HepG2 (cell line): Measurements from ENCODE around the gene TMEM74B. TPM values are rescaled to one million over a fixed set of nuclear protein-coding genes. Genes with fewer than 3 reads are reported as not detected.

Experiments used
- CENPT ChIP-seq: sonication (generic); formaldehyde crosslinking; IDR thresholded peaks from 2 replicates; pipeline ENCODE4 v1.8.0; 2022; ENCODE audit warnings: low read depth, mild to moderate bottlenecking, moderate library complexity, missing genetic modification reagents
- FOXJ3 ChIP-seq: sonication (generic); formaldehyde crosslinking; IDR thresholded peaks from 2 replicates; pipeline ENCODE4 v1.4.0; 2020; ENCODE audit warnings: missing genetic modification reagents, mild to moderate bottlenecking, borderline replicate concordance
- FUBP1 ChIP-seq: sonication (generic); formaldehyde crosslinking; IDR thresholded peaks from 2 replicates; pipeline ENCODE4 v1.5.1; 2020; ENCODE audit warnings: missing genetic modification reagents, mild to moderate bottlenecking, borderline replicate concordance
- GMEB2 ChIP-seq: IDR thresholded peaks from 2 replicates; pipeline ENCODE4 v1.6.1; 2016; ENCODE audit warnings: missing biosample characterization, missing genetic modification reagents, low read depth
- HDAC2 ChIP-seq: sonication (generic); formaldehyde crosslinking; IDR thresholded peaks from 2 replicates; pipeline ENCODE4 v1.4.0; 2020; ENCODE audit warnings: missing genetic modification reagents
- KLF11 ChIP-seq: IDR thresholded peaks from 2 replicates; pipeline ENCODE4 v1.6.1; 2016; ENCODE audit warnings: missing compliant biosample characterization
- NFKBIZ ChIP-seq: IDR thresholded peaks from 2 replicates; pipeline ENCODE4 v1.6.1; 2018; ENCODE audit warnings: missing genetic modification reagents, missing compliant biosample characterization
- NR2F2 ChIP-seq: IDR thresholded peaks from 2 replicates; pipeline ENCODE4 v1.6.1; 2012; ENCODE audit warnings: low read depth, inconsistent platforms, borderline replicate concordance
- PHF20 ChIP-seq: sonication (generic); formaldehyde crosslinking; IDR thresholded peaks from 2 replicates; pipeline ENCODE4 v1.5.0; 2020; ENCODE audit warnings: mild to moderate bottlenecking, missing genetic modification reagents
- SOX5 ChIP-seq: IDR thresholded peaks from 2 replicates; pipeline ENCODE4 v1.6.1; 2016; ENCODE audit warnings: borderline replicate concordance
- SP5 ChIP-seq: IDR thresholded peaks from 2 replicates; pipeline ENCODE4 v1.6.1; 2016; ENCODE audit warnings: low read depth, borderline replicate concordance
- UBTF ChIP-seq: sonication (generic); formaldehyde crosslinking; IDR thresholded peaks from 2 replicates; pipeline ENCODE4 v1.4.0; 2020; ENCODE audit warnings: mild to moderate bottlenecking, missing genetic modification reagents
- ZBTB37 ChIP-seq: sonication (generic); formaldehyde crosslinking; IDR thresholded peaks from 2 replicates; pipeline ENCODE4 v1.4.0; 2020; ENCODE audit warnings: mild to moderate bottlenecking, missing genetic modification reagents
- ZNF17 ChIP-seq: sonication (generic); formaldehyde crosslinking; IDR thresholded peaks from 2 replicates; pipeline ENCODE4 v1.5.0; 2020; ENCODE audit warnings: mild to moderate bottlenecking, missing genetic modification reagents
- ZNF232 ChIP-seq: sonication (generic); formaldehyde crosslinking; IDR thresholded peaks from 2 replicates; pipeline ENCODE4 v1.4.0; 2020; ENCODE audit warnings: missing genetic modification reagents, borderline replicate concordance
- ZNF446 ChIP-seq: sonication (generic); formaldehyde crosslinking; IDR thresholded peaks from 2 replicates; pipeline ENCODE4 v1.5.0; 2020; ENCODE audit warnings: mild to moderate bottlenecking, missing genetic modification reagents
- polyA plus RNA-seq, 8 experiments: library from polyadenylated mRNA; depleted of rRNA in 3 of 8; stranded (reverse) in 7 of 8; unstranded in 1 of 8; fragments of >200 nt; fragmentation: Illumina TruSeq in 4 of 8; extraction: Trizol in 4 of 8; gene quantifications; 2 replicates each; pipeline versions ENCODE4 v1.2.1 to v1.2.3, GENCODE V29; 2011 to 2016; ENCODE audit warnings: low read depth in 4 of 8, missing spikeins in 1 of 8, mixed read lengths in 1 of 8; ENCODE audit not compliant: insufficient read depth in 1 of 8
- total RNA-seq, 5 experiments: library from RNA; depleted of rRNA; stranded (reverse); fragments of >200 nt; fragmentation: Illumina TruSeq; extraction: Trizol; gene quantifications; 2 replicates each; pipeline ENCODE4 v1.2.3, GENCODE V29; 2016; ENCODE audit warnings: low read depth in 1 of 5
- TF ChIP-seq, protein P1 (sequence below): sonication (generic); formaldehyde crosslinking; IDR thresholded peaks from 2 replicates; pipeline ENCODE4 v1.8.0; 2022; ENCODE audit warnings: missing genetic modification reagents, mild to moderate bottlenecking, inconsistent platforms, borderline replicate concordance
- TF ChIP-seq, protein P2 (sequence below): sonication (generic); formaldehyde crosslinking; IDR thresholded peaks from 2 replicates; pipeline ENCODE4 v1.4.0; 2020; ENCODE audit warnings: missing genetic modification reagents, borderline replicate concordance

TMEM74B gene
- total and polyA plus RNA-seq, 2 of the 13 experiments (the other 11 are each of a cell fraction or from before 2014, with no cell fraction given): 4.7 to 18.4 TPM

DNA sequence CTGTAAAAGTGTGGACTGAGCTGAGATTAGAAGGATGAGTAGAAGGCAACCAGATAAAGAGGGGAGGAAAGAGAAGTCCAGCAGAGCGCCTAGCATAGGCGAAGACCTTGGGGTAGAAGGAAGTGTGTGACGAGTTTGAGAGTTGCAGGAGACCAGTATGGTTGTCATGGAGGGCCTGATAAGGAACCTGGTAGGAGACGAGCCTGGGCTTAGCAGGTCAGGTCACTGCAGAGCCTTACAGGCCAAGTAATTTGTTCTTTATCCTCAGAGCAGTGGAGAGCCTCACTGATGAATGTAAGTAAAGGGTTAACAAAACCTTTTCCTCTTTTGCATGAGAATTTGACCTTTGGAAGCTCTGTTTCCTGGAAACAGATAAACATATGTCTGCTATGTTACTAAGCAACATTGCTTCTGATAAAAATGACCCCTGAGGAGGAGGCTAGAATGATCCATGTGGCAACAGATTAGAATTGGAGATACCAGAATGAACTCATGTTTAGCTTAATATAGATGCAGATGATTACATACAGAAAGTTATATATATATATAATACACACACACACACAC lies 2.9 kb upstream of the TMEM74B start (continued):
- no peak for TF ChIP-seq PHF20 (CRISPR knock-in tag)
- TF ChIP-seq NFKBIZ: peak; percentile 76
- TF ChIP-seq ZNF446 (CRISPR knock-in tag): no peak
- TF ChIP-seq, protein P1, sequence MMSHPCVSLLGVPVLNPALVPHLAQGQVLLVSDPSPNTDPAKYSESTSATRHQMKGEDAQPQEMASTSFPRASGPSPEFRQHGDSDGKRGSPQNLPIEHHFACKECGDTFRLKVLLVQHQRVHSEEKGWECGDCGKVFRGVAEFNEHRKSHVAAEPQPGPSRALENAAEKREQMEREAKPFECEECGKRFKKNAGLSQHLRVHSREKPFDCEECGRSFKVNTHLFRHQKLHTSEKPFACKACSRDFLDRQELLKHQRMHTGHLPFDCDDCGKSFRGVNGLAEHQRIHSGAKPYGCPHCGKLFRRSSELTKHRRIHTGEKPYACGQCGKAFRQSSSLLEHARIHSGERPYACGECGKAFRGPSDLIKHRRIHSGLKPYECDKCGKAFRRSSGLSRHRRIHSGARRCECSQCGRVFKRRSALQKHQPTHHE (CRISPR knock-in tag): no peak
- TF ChIP-seq SP5 (CRISPR knock-in tag): no peak
- TF ChIP-seq ZNF17 (CRISPR knock-in tag): no peak
- no peak; the same call in 1 of the 2 replicates for TF ChIP-seq NR2F2
- TF ChIP-seq, protein P2, sequence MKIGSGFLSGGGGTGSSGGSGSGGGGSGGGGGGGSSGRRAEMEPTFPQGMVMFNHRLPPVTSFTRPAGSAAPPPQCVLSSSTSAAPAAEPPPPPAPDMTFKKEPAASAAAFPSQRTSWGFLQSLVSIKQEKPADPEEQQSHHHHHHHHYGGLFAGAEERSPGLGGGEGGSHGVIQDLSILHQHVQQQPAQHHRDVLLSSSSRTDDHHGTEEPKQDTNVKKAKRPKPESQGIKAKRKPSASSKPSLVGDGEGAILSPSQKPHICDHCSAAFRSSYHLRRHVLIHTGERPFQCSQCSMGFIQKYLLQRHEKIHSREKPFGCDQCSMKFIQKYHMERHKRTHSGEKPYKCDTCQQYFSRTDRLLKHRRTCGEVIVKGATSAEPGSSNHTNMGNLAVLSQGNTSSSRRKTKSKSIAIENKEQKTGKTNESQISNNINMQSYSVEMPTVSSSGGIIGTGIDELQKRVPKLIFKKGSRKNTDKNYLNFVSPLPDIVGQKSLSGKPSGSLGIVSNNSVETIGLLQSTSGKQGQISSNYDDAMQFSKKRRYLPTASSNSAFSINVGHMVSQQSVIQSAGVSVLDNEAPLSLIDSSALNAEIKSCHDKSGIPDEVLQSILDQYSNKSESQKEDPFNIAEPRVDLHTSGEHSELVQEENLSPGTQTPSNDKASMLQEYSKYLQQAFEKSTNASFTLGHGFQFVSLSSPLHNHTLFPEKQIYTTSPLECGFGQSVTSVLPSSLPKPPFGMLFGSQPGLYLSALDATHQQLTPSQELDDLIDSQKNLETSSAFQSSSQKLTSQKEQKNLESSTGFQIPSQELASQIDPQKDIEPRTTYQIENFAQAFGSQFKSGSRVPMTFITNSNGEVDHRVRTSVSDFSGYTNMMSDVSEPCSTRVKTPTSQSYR: 0 out of 2 replicates have a peak, but pooled peaks have one; percentile 28
- TF ChIP-seq CENPT (CRISPR knock-in tag): no peak
- no peak for TF ChIP-seq ZNF232 (CRISPR knock-in tag)
- TF ChIP-seq SOX5 (CRISPR knock-in tag): no peak
- TF ChIP-seq GMEB2 (CRISPR knock-in tag): no peak
- TF ChIP-seq ZBTB37 (CRISPR knock-in tag): no peak
- no peak for TF ChIP-seq FUBP1 (CRISPR knock-in tag)
- peak; percentile 84 for TF ChIP-seq FOXJ3 (CRISPR knock-in tag)
- TF ChIP-seq UBTF (CRISPR knock-in tag): no peak
- TF ChIP-seq HDAC2: peak; percentile 68; the same call in 1 of the 2 replicates
- 0 out of 2 replicates have a peak, but pooled peaks have one; percentile 33 for TF ChIP-seq KLF11 (CRISPR knock-in tag)
